Astrocyte (in vitro differentiated cells and primary cell): Measurements from ENCODE around the gene PTGR3. TPM values are rescaled to one million over a fixed set of nuclear protein-coding genes. Genes with fewer than 3 reads are reported as not detected.

Experiments used
- DNase-seq: peaks from one replicate; pipeline ENCODE4 v3.0.0-alpha.2; 2010; ENCODE audit warnings: low read depth
- FAIRE-seq: peaks from 2 replicates; lab custom pipeline; 2011; peaks lifted over from hg19 to GRCh38; lab: Jason Lieb, UNC
- H2AFZ ChIP-seq: 2 replicates; pipeline ENCODE4 v1.6.0; 2012; ENCODE audit warnings: low read depth, low read length, inconsistent platforms
- H3K27ac ChIP-seq: 2 replicates; pipeline ENCODE4 v1.5.1; 2011; ENCODE audit warnings: low read depth, low read length, inconsistent platforms
- H3K27me3 ChIP-seq: 2 replicates; pipeline ENCODE4 v1.6.0; 2011; ENCODE audit warnings: low read length, inconsistent platforms; ENCODE audit not compliant: insufficient read depth
- H3K36me3 ChIP-seq: 2 replicates; pipeline ENCODE4 v1.5.1; 2011; ENCODE audit warnings: low read length, inconsistent platforms; ENCODE audit not compliant: insufficient read depth
- H3K4me1 ChIP-seq: 2 replicates; pipeline ENCODE4 v1.5.1; 2011; ENCODE audit warnings: low read length, inconsistent platforms; ENCODE audit not compliant: insufficient read depth
- H3K4me2 ChIP-seq: 2 replicates; pipeline ENCODE4 v1.6.0; 2012; ENCODE audit warnings: low read length, inconsistent platforms
- H3K4me3 ChIP-seq: 2 replicates; pipeline ENCODE4 v1.5.1; 2011; ENCODE audit warnings: low read depth, mild to moderate bottlenecking, low read length, inconsistent platforms; ENCODE audit not compliant: insufficient read depth
- H3K79me2 ChIP-seq: 2 replicates; pipeline ENCODE4 v1.6.0; 2012; ENCODE audit warnings: mild to moderate bottlenecking, low read length, inconsistent platforms; ENCODE audit not compliant: insufficient read depth
- H3K9ac ChIP-seq: 2 replicates; pipeline ENCODE4 v1.6.0; 2012; ENCODE audit warnings: mild to moderate bottlenecking, low read length, inconsistent platforms
- H3K9me3 ChIP-seq: 2 replicates; pipeline ENCODE4 v1.5.1; 2012; ENCODE audit warnings: low read depth, mild to moderate bottlenecking, low read length, inconsistent platforms; ENCODE audit not compliant: insufficient read depth
- H4K20me1 ChIP-seq: 2 replicates; pipeline ENCODE4 v1.6.0; 2012; ENCODE audit warnings: low read length, inconsistent platforms; ENCODE audit not compliant: insufficient read depth
- H3K27ac Mint-ChIP-seq: one replicate; pipeline ENCODE4 v1.8.0; 2021; ENCODE audit warnings: mild to moderate bottlenecking, mixed read lengths; ENCODE audit not compliant: unreplicated experiment
- H3K27me3 Mint-ChIP-seq: one replicate; pipeline ENCODE4 v1.8.0; 2021; ENCODE audit warnings: low read depth, mixed read lengths; ENCODE audit not compliant: unreplicated experiment
- H3K36me3 Mint-ChIP-seq: one replicate; pipeline ENCODE4 v1.8.0; 2021; ENCODE audit warnings: low read depth, mixed read lengths; ENCODE audit not compliant: unreplicated experiment
- H3K4me1 Mint-ChIP-seq: one replicate; pipeline ENCODE4 v1.8.0; 2021; ENCODE audit warnings: low read depth, mixed read lengths; ENCODE audit not compliant: unreplicated experiment
- H3K4me3 Mint-ChIP-seq: one replicate; pipeline ENCODE4 v1.8.0; 2021; ENCODE audit warnings: mild to moderate bottlenecking, moderate library complexity, mixed read lengths; ENCODE audit not compliant: unreplicated experiment
- H3K9me3 Mint-ChIP-seq: one replicate; pipeline ENCODE4 v1.8.0; 2021; ENCODE audit warnings: mild to moderate bottlenecking, mixed read lengths; ENCODE audit not compliant: unreplicated experiment
- EZH2 ChIP-seq: IDR thresholded peaks from 2 replicates; pipeline ENCODE4 v1.6.1; 2012; ENCODE audit warnings: mild to moderate bottlenecking, low read length, inconsistent platforms; ENCODE audit not compliant: insufficient read depth
- total RNA-seq: library from RNA; stranded (reverse); gene quantifications from 2 replicates; pipeline ENCODE4 v1.2.1, GENCODE V29; 2021
- TF ChIP-seq, protein P1 (sequence below): IDR thresholded peaks from 2 replicates; pipeline ENCODE4 v1.5.1; 2011; ENCODE audit warnings: low read depth, mild to moderate bottlenecking, inconsistent platforms, low read length, moderate library complexity; ENCODE audit not compliant: insufficient read depth

Gene PTGR3
- total RNA-seq, 1 donor from 2014 or later, result 8.4 TPM

DNA sequence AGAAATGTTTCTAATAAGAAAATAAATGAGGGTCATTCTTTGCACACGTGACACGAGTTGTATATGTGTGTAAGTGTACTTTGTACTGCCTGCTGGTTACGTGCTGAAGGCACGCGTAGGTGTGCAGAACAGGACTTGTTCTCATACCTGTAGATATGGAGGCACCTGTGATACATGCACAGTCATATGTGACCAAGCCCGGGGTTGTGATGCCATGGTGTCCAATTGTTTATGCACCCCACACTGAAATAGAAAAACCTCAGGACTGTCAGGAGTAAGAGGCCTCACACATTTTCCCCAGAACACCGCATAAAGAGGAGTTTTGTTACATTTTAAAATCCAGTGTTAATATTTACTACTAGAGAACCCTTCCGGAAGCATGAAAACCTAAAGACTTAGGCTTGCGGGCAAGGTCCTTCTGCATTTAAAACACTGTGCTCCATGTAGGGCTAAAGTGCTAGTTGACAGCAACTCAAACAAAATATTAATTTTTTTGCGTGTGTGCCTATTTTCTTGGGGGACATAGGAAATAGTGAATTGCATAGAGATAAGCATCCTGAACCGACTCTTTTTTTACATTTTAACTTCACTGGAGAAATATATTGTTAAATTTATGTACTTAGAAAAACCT is 10.9 kb upstream of the PTGR3 start:
- no peaks in the 10 kb centered on the region for H3K36me3 ChIP-seq
- H3K27me3 ChIP-seq, result no peaks in the 10 kb centered on the region
- no peaks in the 10 kb centered on the region for H3K4me1 Mint-ChIP-seq
- H3K27me3 Mint-ChIP-seq, result no peaks in the 10 kb centered on the region
- no peaks in the 10 kb centered on the region for H3K36me3 Mint-ChIP-seq
- H2AFZ ChIP-seq, result no peak overlapping the region
- no peaks in the 10 kb centered on the region for H3K9me3 ChIP-seq
- H3K79me2 ChIP-seq, result peaks cover 40% of the 10 kb centered on the region
- H3K4me3 Mint-ChIP-seq, result no peak overlapping the region
- H3K27ac Mint-ChIP-seq, result no peak overlapping the region
- TF ChIP-seq, protein P1, sequence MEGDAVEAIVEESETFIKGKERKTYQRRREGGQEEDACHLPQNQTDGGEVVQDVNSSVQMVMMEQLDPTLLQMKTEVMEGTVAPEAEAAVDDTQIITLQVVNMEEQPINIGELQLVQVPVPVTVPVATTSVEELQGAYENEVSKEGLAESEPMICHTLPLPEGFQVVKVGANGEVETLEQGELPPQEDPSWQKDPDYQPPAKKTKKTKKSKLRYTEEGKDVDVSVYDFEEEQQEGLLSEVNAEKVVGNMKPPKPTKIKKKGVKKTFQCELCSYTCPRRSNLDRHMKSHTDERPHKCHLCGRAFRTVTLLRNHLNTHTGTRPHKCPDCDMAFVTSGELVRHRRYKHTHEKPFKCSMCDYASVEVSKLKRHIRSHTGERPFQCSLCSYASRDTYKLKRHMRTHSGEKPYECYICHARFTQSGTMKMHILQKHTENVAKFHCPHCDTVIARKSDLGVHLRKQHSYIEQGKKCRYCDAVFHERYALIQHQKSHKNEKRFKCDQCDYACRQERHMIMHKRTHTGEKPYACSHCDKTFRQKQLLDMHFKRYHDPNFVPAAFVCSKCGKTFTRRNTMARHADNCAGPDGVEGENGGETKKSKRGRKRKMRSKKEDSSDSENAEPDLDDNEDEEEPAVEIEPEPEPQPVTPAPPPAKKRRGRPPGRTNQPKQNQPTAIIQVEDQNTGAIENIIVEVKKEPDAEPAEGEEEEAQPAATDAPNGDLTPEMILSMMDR, result no peak
- no peak for TF ChIP-seq EZH2
- DNase-seq (no peak), FAIRE-seq (no peak)
- H3K9ac ChIP-seq, result no peak overlapping the region
- no peak overlapping the region for H3K4me3 ChIP-seq
- H3K4me2 ChIP-seq, result no peak overlapping the region
- no peaks in the 10 kb centered on the region for H4K20me1 ChIP-seq
- peaks cover 5% of the 10 kb centered on the region for H3K4me1 ChIP-seq
- H3K27ac ChIP-seq, result no peak overlapping the region
- no peaks in the 10 kb centered on the region for H3K9me3 Mint-ChIP-seq

- no peaks in the 10 kb centered on the region for H3K27me3 ChIP-seq
- Mint-ChIP-seq H3K27ac (no peak overlapping the region), H3K4me3 (no peak overlapping the region), H3K9me3 (no peaks in the 10 kb centered on the region), H3K27me3 (no peaks in the 10 kb centered on the region), H3K4me1 (no peaks in the 10 kb centered on the region), H3K36me3 (no peaks in the 10 kb centered on the region)
- no peak overlapping the region for H3K4me3 ChIP-seq
- H3K4me1 ChIP-seq, result peaks cover 5% of the 10 kb centered on the region
- H3K4me2 ChIP-seq, result no peak overlapping the region
- no peaks in the 10 kb centered on the region for H3K36me3 ChIP-seq
- H4K20me1 ChIP-seq, result no peaks in the 10 kb centered on the region
- no peak overlapping the region for H2AFZ ChIP-seq
- H3K27ac ChIP-seq, result no peak overlapping the region
- no peak overlapping the region for H3K9ac ChIP-seq
- TF ChIP-seq EZH2, result no peak
- TF ChIP-seq, protein P1, result no peak
- no peak for FAIRE-seq
- DNase-seq, result no peak
- H3K9me3 ChIP-seq, result no peaks in the 10 kb centered on the region
- peaks cover 45% of the 10 kb centered on the region for H3K79me2 ChIP-seq
These were observed 9.4 kb upstream of the PTGR3 start for GRCh38 chr18:75218065-75218923.
